GM12874 (cell line): Measurements from ENCODE around the gene TRMT61A.

Source experiments
- CTCF ChIP-seq: IDR thresholded peaks from 2 replicates; pipeline ENCODE4 v1.5.1; 2011; ENCODE audit warnings: low read depth, mild to moderate bottlenecking, control low read depth, low read length, moderate library complexity; ENCODE audit not compliant: insufficient read depth

Gene TRMT61A

DNA sequence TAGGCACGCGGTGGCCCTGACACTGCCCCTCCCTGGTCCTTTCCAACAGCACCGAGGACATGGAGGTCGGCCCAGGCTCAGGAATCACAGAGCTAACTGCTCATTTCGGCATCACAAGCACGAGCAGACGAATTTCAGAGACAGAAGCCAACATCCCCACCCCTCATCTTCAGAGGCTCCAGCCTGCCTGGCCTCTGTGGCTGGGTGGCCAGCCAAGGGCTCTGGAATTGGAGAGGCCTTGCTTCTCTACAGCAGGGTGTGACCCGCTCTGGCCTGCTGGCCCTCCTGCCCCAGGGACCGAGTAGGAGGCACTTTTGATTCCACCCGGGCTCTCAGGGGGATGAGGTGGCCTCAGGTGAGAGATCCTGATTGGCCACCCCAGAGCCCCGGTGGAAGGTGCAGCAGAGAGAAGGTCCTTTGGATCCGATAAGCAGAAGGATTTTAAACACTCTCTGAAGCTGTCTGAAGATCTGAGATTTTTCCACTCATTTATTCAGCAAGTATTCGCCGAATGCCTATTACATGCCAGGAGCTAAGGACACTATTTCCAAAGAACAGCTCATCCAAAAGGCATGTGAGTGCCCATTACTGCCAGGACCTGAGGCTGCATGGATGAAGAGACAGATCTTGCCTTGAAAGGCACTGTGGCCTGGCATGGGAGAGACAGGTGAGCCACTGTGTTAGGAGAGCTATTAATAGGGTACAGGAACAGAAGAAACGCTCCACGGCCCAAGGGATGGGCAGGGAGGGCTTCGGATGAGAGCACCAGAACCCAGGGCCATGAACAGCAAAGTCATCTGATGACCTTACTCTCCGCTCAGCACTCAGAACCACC, 23.2 kb downstream of the TRMT61A start:
- TF ChIP-seq CTCF, result no peak

DNA sequence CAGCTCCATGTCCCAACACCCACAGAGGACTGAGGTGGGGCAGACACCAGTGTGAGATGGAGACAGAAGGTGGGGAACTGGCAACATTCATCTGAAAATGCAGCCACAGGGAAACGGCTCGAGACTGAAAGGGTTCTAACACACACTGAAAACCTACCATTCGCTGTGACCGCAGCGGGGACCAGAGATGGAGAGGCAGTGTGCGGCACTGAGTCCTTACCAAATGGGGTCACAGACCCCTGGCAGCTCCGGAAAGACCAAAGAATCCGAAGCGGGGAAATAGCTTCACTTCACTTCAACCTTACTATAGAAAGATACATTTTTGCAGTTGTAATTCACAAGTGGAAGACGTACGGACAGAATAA, 23.8 kb downstream of the TRMT61A start:
- TF ChIP-seq CTCF, result no peak

- no peak for TF ChIP-seq CTCF
Observed at GRCh38 chr14:103555559-103556337, 26.8 kb downstream of the TRMT61A start.

GRCh38 chr14:103556946-103557758, 28.2 kb downstream of the TRMT61A start:
- no peak for TF ChIP-seq CTCF

DNA sequence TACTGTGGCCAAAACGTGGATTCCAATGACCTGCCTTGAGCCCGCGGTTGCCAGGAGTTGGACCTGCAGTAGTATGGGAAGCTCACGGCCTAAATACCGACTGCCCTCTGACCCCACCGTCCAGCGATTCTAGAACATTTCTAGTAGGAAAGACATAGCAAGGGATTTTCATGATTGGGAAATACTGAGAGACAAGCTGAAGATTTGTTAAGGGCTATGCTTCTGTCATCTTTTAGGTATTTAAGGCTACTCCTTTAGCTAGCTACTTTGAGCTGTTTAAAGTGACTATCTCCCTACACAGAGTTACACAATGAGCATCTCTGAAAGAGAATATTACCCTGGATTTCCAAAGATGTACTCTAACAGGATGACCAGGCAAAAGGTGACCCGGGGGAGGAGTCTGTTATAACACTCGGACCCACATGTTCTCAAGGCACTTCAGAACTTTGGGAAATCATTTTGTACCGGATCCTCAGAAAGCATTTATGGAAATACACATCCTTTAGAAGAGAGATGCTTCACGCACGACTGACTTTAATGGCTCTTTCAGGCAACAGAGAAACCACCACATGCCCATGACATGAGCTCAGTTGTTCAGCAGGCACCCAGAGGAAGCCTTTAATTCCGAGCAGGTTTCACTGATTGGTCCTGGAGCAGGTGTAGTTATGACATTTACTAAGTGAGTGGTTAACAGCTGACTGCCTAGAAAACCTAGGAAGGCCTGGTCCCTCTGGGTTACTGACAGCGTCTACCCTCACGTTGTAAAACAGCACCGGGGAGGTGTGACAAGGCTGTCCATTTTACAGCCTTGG, 29.3 kb downstream of the TRMT61A start:
- no peak for TF ChIP-seq CTCF

GRCh38 chr14:103559766-103560165, 30.8 kb downstream of the TRMT61A start:
- no peak for TF ChIP-seq CTCF
